ENCODE results near the gene ARID1A.

DNA sequence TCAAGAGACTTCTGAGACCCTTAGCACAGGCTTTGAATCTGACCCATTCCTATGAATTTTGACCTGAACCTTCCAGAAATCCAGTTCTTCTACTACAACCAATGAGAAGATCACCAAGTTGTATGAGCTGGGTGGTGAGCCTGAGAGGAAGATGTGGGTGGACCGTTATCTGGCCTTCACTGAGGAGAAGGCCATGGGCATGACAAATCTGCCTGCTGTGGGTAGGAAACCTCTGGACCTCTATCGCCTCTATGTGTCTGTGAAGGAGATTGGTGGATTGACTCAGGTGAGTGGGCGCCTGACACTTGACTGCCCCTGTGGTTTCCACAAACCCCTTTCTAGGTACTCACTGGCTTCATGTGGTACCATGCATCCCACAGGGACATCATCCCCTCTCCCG, 71.9 kb downstream of the ARID1A start:
- TF ChIP-seq, protein P1, sequence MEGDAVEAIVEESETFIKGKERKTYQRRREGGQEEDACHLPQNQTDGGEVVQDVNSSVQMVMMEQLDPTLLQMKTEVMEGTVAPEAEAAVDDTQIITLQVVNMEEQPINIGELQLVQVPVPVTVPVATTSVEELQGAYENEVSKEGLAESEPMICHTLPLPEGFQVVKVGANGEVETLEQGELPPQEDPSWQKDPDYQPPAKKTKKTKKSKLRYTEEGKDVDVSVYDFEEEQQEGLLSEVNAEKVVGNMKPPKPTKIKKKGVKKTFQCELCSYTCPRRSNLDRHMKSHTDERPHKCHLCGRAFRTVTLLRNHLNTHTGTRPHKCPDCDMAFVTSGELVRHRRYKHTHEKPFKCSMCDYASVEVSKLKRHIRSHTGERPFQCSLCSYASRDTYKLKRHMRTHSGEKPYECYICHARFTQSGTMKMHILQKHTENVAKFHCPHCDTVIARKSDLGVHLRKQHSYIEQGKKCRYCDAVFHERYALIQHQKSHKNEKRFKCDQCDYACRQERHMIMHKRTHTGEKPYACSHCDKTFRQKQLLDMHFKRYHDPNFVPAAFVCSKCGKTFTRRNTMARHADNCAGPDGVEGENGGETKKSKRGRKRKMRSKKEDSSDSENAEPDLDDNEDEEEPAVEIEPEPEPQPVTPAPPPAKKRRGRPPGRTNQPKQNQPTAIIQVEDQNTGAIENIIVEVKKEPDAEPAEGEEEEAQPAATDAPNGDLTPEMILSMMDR (IDR thresholded peaks at IDR 0.05; ENCODE audit: low read length), result no peak
- no peak for TF ChIP-seq EZH2 (IDR thresholded peaks at IDR 0.05; ENCODE audit: borderline replicate concordance, low read length)

All from OCI-LY1 (cell line).